ENCODE measurements around the gene CNTN5.

CNTN5 gene

GRCh38 chr11:99638073-99638553, 617.4 kb downstream of the CNTN5 start:
- DNase-seq: no peak

GRCh38 chr11:99640671-99641070, 619.9 kb downstream of the CNTN5 start:
- DNase-seq: no peak

GRCh38 chr11:99645934-99646333, 625.2 kb downstream of the CNTN5 start:
- no peak for DNase-seq

GRCh38 chr11:99670067-99670676, 649.4 kb downstream of the CNTN5 start:
- no peak for DNase-seq

- no peak for DNase-seq
Measured at GRCh38 chr11:99671808-99672409, 651.2 kb downstream of the CNTN5 start.

GRCh38 chr11:99676292-99676691, 655.5 kb downstream of the CNTN5 start:
- no peak for DNase-seq

GRCh38 chr11:99682171-99682570, 661.4 kb downstream of the CNTN5 start:
- no peak for DNase-seq

GRCh38 chr11:99682646-99683045, 661.9 kb downstream of the CNTN5 start:
- no peak for DNase-seq

GRCh38 chr11:99683933-99684332, 663.2 kb downstream of the CNTN5 start:
- no peak for DNase-seq

- DNase-seq: no peak
Measured at GRCh38 chr11:99686838-99687237, 666.1 kb downstream of the CNTN5 start.

GRCh38 chr11:99687320-99687719, 666.6 kb downstream of the CNTN5 start:
- DNase-seq: no peak

- no peak for DNase-seq
Measured at GRCh38 chr11:99693941-99694492, 673.3 kb downstream of the CNTN5 start.

GRCh38 chr11:99695106-99695505, 674.4 kb downstream of the CNTN5 start:
- no peak for DNase-seq

GRCh38 chr11:99706848-99707247, 686.1 kb downstream of the CNTN5 start:
- DNase-seq: no peak

GRCh38 chr11:99708928-99709672, 688.4 kb downstream of the CNTN5 start:
- no peak for DNase-seq

GRCh38 chr11:99716302-99716701, 695.6 kb downstream of the CNTN5 start:
- no peak for DNase-seq

GRCh38 chr11:99718291-99718690, 697.5 kb downstream of the CNTN5 start:
- no peak for DNase-seq

GRCh38 chr11:99739464-99740089, 718.8 kb downstream of the CNTN5 start:
- no peak for DNase-seq

GRCh38 chr11:99742501-99742900, 721.8 kb downstream of the CNTN5 start:
- no peak for DNase-seq

- DNase-seq: no peak
Measured at GRCh38 chr11:99759787-99760186, 739.0 kb downstream of the CNTN5 start.

- DNase-seq: no peak
Measured at GRCh38 chr11:99766811-99767210, 746.1 kb downstream of the CNTN5 start.

- DNase-seq: no peak
Measured at GRCh38 chr11:99773646-99774045, 752.9 kb downstream of the CNTN5 start.

- DNase-seq: no peak
Measured at GRCh38 chr11:99781074-99781473, 760.3 kb downstream of the CNTN5 start.
